Effector memory CD4-positive, alpha-beta T cell (primary cell): Measurements from ENCODE around the gene TMEM26.

ENCODE experiments used
- DNase-seq, 3 donors: peaks; one replicate each; pipeline ENCODE4 v3.0.0-alpha.2; 2020
- H3K27ac ChIP-seq: 2 replicates; pipeline ENCODE4 v1.7.0; 2013; ENCODE audit warnings: mild to moderate bottlenecking, low read length, moderate library complexity; ENCODE audit not compliant: insufficient read depth, poor library complexity, severe bottlenecking
- H3K27me3 ChIP-seq: replicated peaks from 2 replicates; pipeline ENCODE4 v1.7.0; 2013; ENCODE audit warnings: mild to moderate bottlenecking, low read length; ENCODE audit not compliant: insufficient read depth, control insufficient read depth, poor library complexity, severe bottlenecking
- H3K36me3 ChIP-seq: 2 replicates; pipeline ENCODE4 v1.7.0; 2013; ENCODE audit warnings: mild to moderate bottlenecking, low read length, moderate library complexity; ENCODE audit not compliant: control insufficient read depth, insufficient read depth
- H3K4me1 ChIP-seq: 2 replicates; pipeline ENCODE4 v1.7.0; 2013; ENCODE audit warnings: low read length, mild to moderate bottlenecking; ENCODE audit not compliant: control insufficient read depth, insufficient read depth, poor library complexity, severe bottlenecking
- H3K4me3 ChIP-seq: 2 replicates; pipeline ENCODE4 v1.7.0; 2013; ENCODE audit warnings: low read length, low read depth, mild to moderate bottlenecking; ENCODE audit not compliant: insufficient read depth, poor library complexity, severe bottlenecking
- H3K9me3 ChIP-seq: 2 replicates; pipeline ENCODE4 v1.7.0; 2013; ENCODE audit warnings: mild to moderate bottlenecking, low read length, moderate library complexity; ENCODE audit not compliant: control insufficient read depth

The TMEM26 gene

GRCh38 chr10:61406736-61407135 lies 46.4 kb downstream of the TMEM26 start:
- no peak for DNase-seq

GRCh38 chr10:61406242-61406641 lies 46.9 kb downstream of the TMEM26 start:
- H3K4me3 ChIP-seq: no peak overlapping the region

More at GRCh38 chr10:61406736-61407135, 46.4 kb downstream of the TMEM26 start:
- Histone ChIP-seq H3K9me3 (no peaks in the 10 kb centered on the region), H3K36me3 (no peaks in the 10 kb centered on the region), H3K27me3 (no peaks in the 10 kb centered on the region), H3K27ac (no peak overlapping the region), H3K4me3 (no peak overlapping the region), H3K4me1 (no peaks in the 10 kb centered on the region)

GRCh38 chr10:61404751-61405150 lies 48.4 kb downstream of the TMEM26 start:
- DNase-seq: no peak
- no peaks in the 10 kb centered on the region for H3K4me1 ChIP-seq

More at GRCh38 chr10:61406242-61406641, 46.9 kb downstream of the TMEM26 start:
- H3K27me3 ChIP-seq: no peaks in the 10 kb centered on the region
- no peaks in the 10 kb centered on the region for H3K9me3 ChIP-seq
- no peak overlapping the region for H3K27ac ChIP-seq
- no peaks in the 10 kb centered on the region for H3K36me3 ChIP-seq
- DNase-seq: no peak
- no peaks in the 10 kb centered on the region for H3K4me1 ChIP-seq

GRCh38 chr10:61400524-61400923 lies 52.7 kb downstream of the TMEM26 start:
- no peak for DNase-seq

More at GRCh38 chr10:61404751-61405150, 48.4 kb downstream of the TMEM26 start:
- no peaks in the 10 kb centered on the region for H3K27me3 ChIP-seq
- no peak overlapping the region for H3K27ac ChIP-seq
- no peaks in the 10 kb centered on the region for H3K9me3 ChIP-seq
- no peaks in the 10 kb centered on the region for H3K36me3 ChIP-seq
- no peak overlapping the region for H3K4me3 ChIP-seq

GRCh38 chr10:61399406-61399805 lies 53.8 kb downstream of the TMEM26 start:
- no peak for DNase-seq
- H3K27ac ChIP-seq: no peak overlapping the region
- no peak overlapping the region for H3K4me3 ChIP-seq
- H3K36me3 ChIP-seq: no peaks in the 10 kb centered on the region
- no peaks in the 10 kb centered on the region for H3K4me1 ChIP-seq
- no peaks in the 10 kb centered on the region for H3K27me3 ChIP-seq
- H3K9me3 ChIP-seq: no peaks in the 10 kb centered on the region

More at GRCh38 chr10:61400524-61400923, 52.7 kb downstream of the TMEM26 start:
- H3K9me3 ChIP-seq: no peaks in the 10 kb centered on the region
- H3K4me3 ChIP-seq: no peak overlapping the region
- no peaks in the 10 kb centered on the region for H3K27me3 ChIP-seq
- H3K4me1 ChIP-seq: no peaks in the 10 kb centered on the region
- no peaks in the 10 kb centered on the region for H3K36me3 ChIP-seq
- no peak overlapping the region for H3K27ac ChIP-seq

GRCh38 chr10:61398366-61399129 lies 54.6 kb downstream of the TMEM26 start:
- Histone ChIP-seq H3K27me3 (no peaks in the 10 kb centered on the region), H3K27ac (no peak overlapping the region), H3K4me3 (no peak overlapping the region), H3K9me3 (no peaks in the 10 kb centered on the region), H3K36me3 (no peaks in the 10 kb centered on the region), H3K4me1 (no peaks in the 10 kb centered on the region)
- no peak for DNase-seq

GRCh38 chr10:61397175-61397986 lies 55.8 kb downstream of the TMEM26 start:
- Histone ChIP-seq H3K4me3 (peak overlapping the region; percentile 34), H3K4me1 (no peaks in the 10 kb centered on the region), H3K36me3 (no peaks in the 10 kb centered on the region), H3K27ac (no peak overlapping the region), H3K9me3 (no peaks in the 10 kb centered on the region), H3K27me3 (no peaks in the 10 kb centered on the region)
- no peak for DNase-seq

- no peaks in the 10 kb centered on the region for H3K4me1 ChIP-seq
- no peak for DNase-seq
- H3K9me3 ChIP-seq: no peaks in the 10 kb centered on the region
- H3K27ac ChIP-seq: no peak overlapping the region
- H3K27me3 ChIP-seq: no peaks in the 10 kb centered on the region
- H3K4me3 ChIP-seq: no peak overlapping the region
- H3K36me3 ChIP-seq: no peaks in the 10 kb centered on the region
These were observed 61.9 kb downstream of the TMEM26 start for GRCh38 chr10:61391281-61391680.

GRCh38 chr10:61390851-61391250 lies 62.3 kb downstream of the TMEM26 start:
- no peaks in the 10 kb centered on the region for H3K4me1 ChIP-seq
- H3K27ac ChIP-seq: no peak overlapping the region
- no peaks in the 10 kb centered on the region for H3K36me3 ChIP-seq
- H3K27me3 ChIP-seq: no peaks in the 10 kb centered on the region
- H3K4me3 ChIP-seq: no peak overlapping the region
- H3K9me3 ChIP-seq: no peaks in the 10 kb centered on the region
- DNase-seq: no peak

- Histone ChIP-seq H3K4me1 (no peaks in the 10 kb centered on the region), H3K4me3 (no peak overlapping the region)
- DNase-seq: no peak
These were observed 63.3 kb downstream of the TMEM26 start for GRCh38 chr10:61389887-61390286.

More at GRCh38 chr10:61389887-61390286, 63.3 kb downstream of the TMEM26 start:
- no peaks in the 10 kb centered on the region for H3K9me3 ChIP-seq
- H3K27me3 ChIP-seq: no peaks in the 10 kb centered on the region
- H3K27ac ChIP-seq: no peak overlapping the region
- H3K36me3 ChIP-seq: no peaks in the 10 kb centered on the region
